AG10803 (cell line): ENCODE data around the gene UQCC5.
A peak's percentile ranks its signal among the peaks of the same experiment; 100 is the strongest.

Experiments
- DNase-seq: peaks from one replicate; pipeline ENCODE4 v3.0.0; 2010; ENCODE audit warnings: low read depth
- H3K4me3 ChIP-seq: 2 replicates; pipeline ENCODE4 v1.5.1; 2011; ENCODE audit warnings: mild to moderate bottlenecking, low read length, control low read depth
- CTCF ChIP-seq: conservative IDR thresholded peaks from 2 replicates; pipeline ENCODE4 v1.5.1; 2011; ENCODE audit warnings: mild to moderate bottlenecking, low read length, control low read depth, inconsistent platforms

The UQCC5 gene

GRCh38 chr3:52498137-52499054 lies 38.0 kb upstream of the UQCC5 start:
- no peak for TF ChIP-seq CTCF
- no peak overlapping the region for H3K4me3 ChIP-seq
- peak; percentile 83 for DNase-seq

- no peak for TF ChIP-seq CTCF
- DNase-seq = no peak
- H3K4me3 ChIP-seq = no peak overlapping the region
These were observed 35.4 kb upstream of the UQCC5 start for GRCh38 chr3:52501046-52501445.

- H3K4me3 ChIP-seq = no peak overlapping the region
- no peak for DNase-seq
- no peak for TF ChIP-seq CTCF
These were observed 34.4 kb upstream of the UQCC5 start for GRCh38 chr3:52502001-52502400.

GRCh38 chr3:52502808-52503350 lies 33.5 kb upstream of the UQCC5 start:
- no peak for TF ChIP-seq CTCF
- DNase-seq = no peak
- no peak overlapping the region for H3K4me3 ChIP-seq

GRCh38 chr3:52503788-52504424 lies 32.5 kb upstream of the UQCC5 start:
- no peak overlapping the region for H3K4me3 ChIP-seq
- no peak for DNase-seq
- TF ChIP-seq CTCF = no peak

GRCh38 chr3:52504977-52505376 lies 31.4 kb upstream of the UQCC5 start:
- TF ChIP-seq CTCF = no peak
- DNase-seq = no peak
- H3K4me3 ChIP-seq = no peak overlapping the region
